Smooth muscle cell (in vitro differentiated cells): ENCODE results near the gene LLGL2. TPM values are rescaled to one million over a fixed set of nuclear protein-coding genes. Genes with fewer than 3 reads are reported as not detected.

ENCODE experiments used
- DNase-seq: peaks from one replicate; lab custom pipeline; 2025; ENCODE audit not compliant: unreplicated experiment; lab: John Stamatoyannopoulos, UW
- H2AFZ ChIP-seq: fragments of 200-600 bp; sonication (generic); 2 replicates; pipeline ENCODE4 v1.6.0; 2016; ENCODE audit warnings: antibody characterized with exemption, low read depth, mild to moderate bottlenecking
- H3F3A ChIP-seq: fragments of 200-600 bp; sonication (generic); 2 replicates; pipeline ENCODE4 v1.6.0; 2017; ENCODE audit warnings: antibody characterized with exemption, low read depth
- H3K27ac ChIP-seq: fragments of 200-600 bp; sonication (generic); 2 replicates; pipeline ENCODE4 v1.5.1; 2016; ENCODE audit warnings: low read depth, mild to moderate bottlenecking
- H3K27me3 ChIP-seq: fragments of 200-600 bp; sonication (generic); 2 replicates; pipeline ENCODE4 v1.6.1; 2016; ENCODE audit warnings: low read depth, mild to moderate bottlenecking
- H3K36me3 ChIP-seq: fragments of 200-600 bp; sonication (generic); 2 replicates; pipeline ENCODE4 v1.5.1; 2016; ENCODE audit warnings: low read depth
- H3K4me1 ChIP-seq: fragments of 200-600 bp; sonication (generic); 2 replicates; pipeline ENCODE4 v1.5.1; 2016; ENCODE audit warnings: low read depth
- H3K4me2 ChIP-seq: fragments of 200-600 bp; sonication (generic); 2 replicates; pipeline ENCODE4 v1.6.0; 2016; ENCODE audit warnings: mild to moderate bottlenecking
- H3K4me3 ChIP-seq: fragments of 200-600 bp; sonication (generic); 2 replicates; pipeline ENCODE4 v1.5.1; 2016; ENCODE audit warnings: mild to moderate bottlenecking
- H3K79me2 ChIP-seq: fragments of 200-600 bp; sonication (generic); 2 replicates; pipeline ENCODE4 v1.6.0; 2016; ENCODE audit warnings: low read depth, mild to moderate bottlenecking
- H3K9ac ChIP-seq: fragments of 200-600 bp; sonication (generic); 2 replicates; pipeline ENCODE4 v1.6.0; 2016; ENCODE audit warnings: low read depth
- H3K9me3 ChIP-seq: fragments of 200-600 bp; sonication (generic); replicated peaks from 2 replicates; pipeline ENCODE4 v1.5.1; 2016; ENCODE audit warnings: low read depth
- H4K20me1 ChIP-seq: fragments of 200-600 bp; sonication (generic); 2 replicates; pipeline ENCODE4 v1.6.0; 2016; ENCODE audit warnings: low read depth
- WGBS: methylation state at CpG from one replicate; pipeline ENCODE4 v1.1.7; 2016; ENCODE audit warnings: low lambda C conversion rate; 5-methylcytosine and 5-hydroxymethylcytosine counted together
- microRNA-seq: library from miRNA; unstranded; fragments of <30 nt; microRNA quantifications from one replicate; pipeline ENCODE4, GENCODE V29; 2016; ENCODE audit warnings: borderline number of aligned reads
- polyA plus RNA-seq: library from polyadenylated mRNA; unstranded; fragments of >200 nt; fragmentation: Nextera tagmentation; extraction: Ambion mirVana; gene quantifications from 2 replicates; pipeline ENCODE4 v1.2.1, GENCODE V29; 2016
- total RNA-seq: library from RNA; depleted of rRNA; stranded (reverse); fragments of >200 nt; gene quantifications from 2 replicates; pipeline ENCODE4 v1.2.3, GENCODE V29; 2014
- TF ChIP-seq, protein P1 (sequence below): fragments of 200-600 bp; sonication (generic); IDR thresholded peaks from 2 replicates; pipeline ENCODE4 v1.5.1; 2017; ENCODE audit warnings: borderline replicate concordance, mild to moderate bottlenecking, antibody characterized with exemption; ENCODE audit not compliant: insufficient read depth, poor library complexity, severe bottlenecking

LLGL2 gene
- total and polyA plus RNA-seq, 2 experiments from 2014 or later, result 9.9 to 12.7 TPM

GRCh38 chr17:75624021-75624420, 98.5 kb downstream of the LLGL2 start:
- 94% methylated on average over 12 of the region's 12 CpGs for WGBS
- H3K27ac ChIP-seq, result no peak overlapping the region
- H3K4me1 ChIP-seq, result no peaks in the 10 kb centered on the region
- H3K9me3 ChIP-seq, result no peaks in the 10 kb centered on the region
- H3F3A ChIP-seq, result no peaks in the 10 kb centered on the region
- no peaks in the 10 kb centered on the region for H3K27me3 ChIP-seq
- no peak overlapping the region for H2AFZ ChIP-seq
- H3K9ac ChIP-seq, result no peak overlapping the region
- TF ChIP-seq, protein P1, sequence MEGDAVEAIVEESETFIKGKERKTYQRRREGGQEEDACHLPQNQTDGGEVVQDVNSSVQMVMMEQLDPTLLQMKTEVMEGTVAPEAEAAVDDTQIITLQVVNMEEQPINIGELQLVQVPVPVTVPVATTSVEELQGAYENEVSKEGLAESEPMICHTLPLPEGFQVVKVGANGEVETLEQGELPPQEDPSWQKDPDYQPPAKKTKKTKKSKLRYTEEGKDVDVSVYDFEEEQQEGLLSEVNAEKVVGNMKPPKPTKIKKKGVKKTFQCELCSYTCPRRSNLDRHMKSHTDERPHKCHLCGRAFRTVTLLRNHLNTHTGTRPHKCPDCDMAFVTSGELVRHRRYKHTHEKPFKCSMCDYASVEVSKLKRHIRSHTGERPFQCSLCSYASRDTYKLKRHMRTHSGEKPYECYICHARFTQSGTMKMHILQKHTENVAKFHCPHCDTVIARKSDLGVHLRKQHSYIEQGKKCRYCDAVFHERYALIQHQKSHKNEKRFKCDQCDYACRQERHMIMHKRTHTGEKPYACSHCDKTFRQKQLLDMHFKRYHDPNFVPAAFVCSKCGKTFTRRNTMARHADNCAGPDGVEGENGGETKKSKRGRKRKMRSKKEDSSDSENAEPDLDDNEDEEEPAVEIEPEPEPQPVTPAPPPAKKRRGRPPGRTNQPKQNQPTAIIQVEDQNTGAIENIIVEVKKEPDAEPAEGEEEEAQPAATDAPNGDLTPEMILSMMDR, result no peak
- H3K4me3 ChIP-seq, result no peak overlapping the region
- no peaks in the 10 kb centered on the region for H3K36me3 ChIP-seq
- DNase-seq, result no peak
- H3K79me2 ChIP-seq, result no peaks in the 10 kb centered on the region
- H3K4me2 ChIP-seq, result no peak overlapping the region
- H4K20me1 ChIP-seq, result no peaks in the 10 kb centered on the region

Small RNA genes within 50 kb of the gene (microRNA-seq; reads per million reads assigned to microRNA genes)
- not detected for gene MIR6785

Other genes starting within 250 kb of the LLGL2 start
- 1.9 and 2.4 TPM in 2 replicates for gene SLC25A19, start 236.3 kb upstream of the LLGL2 start, total RNA-seq
- 3.6 and 6.9 TPM in 2 replicates for gene SLC25A19, start 236.3 kb upstream of the LLGL2 start, polyA plus RNA-seq
- 62.4 and 76.5 TPM in 2 replicates for gene GRB2, start 120.0 kb upstream of the LLGL2 start, total RNA-seq
- gene GRB2, start 120.0 kb upstream of the LLGL2 start, polyA plus RNA-seq, result 80.1 and 83.2 TPM in 2 replicates
- 18.4 and 35.9 TPM in 2 replicates for gene TMEM94, start 69.1 kb upstream of the LLGL2 start, total RNA-seq
- 25.9 and 26.3 TPM in 2 replicates for gene TMEM94, start 69.1 kb upstream of the LLGL2 start, polyA plus RNA-seq
- gene CASKIN2, start 10.2 kb upstream of the LLGL2 start, total RNA-seq, result 2.6 and 4.2 TPM in 2 replicates
- 8.0 and 10.9 TPM in 2 replicates for gene CASKIN2, start 10.2 kb upstream of the LLGL2 start, polyA plus RNA-seq
- 12.5 and 15.1 TPM in 2 replicates for gene TSEN54, start 9.2 kb upstream of the LLGL2 start, total RNA-seq
- gene TSEN54, start 9.2 kb upstream of the LLGL2 start, polyA plus RNA-seq, result 15.1 and 27.7 TPM in 2 replicates
- 10.5 and 14.7 TPM in 2 replicates for gene MYO15B, start 62.1 kb downstream of the LLGL2 start, total RNA-seq
- gene MYO15B, start 62.1 kb downstream of the LLGL2 start, polyA plus RNA-seq, result 17.5 and 43.9 TPM in 2 replicates
- gene SMIM5, start 107.7 kb downstream of the LLGL2 start, total RNA-seq, result 0.13 and 1.7 TPM in 2 replicates
- 0.80 and 1.2 TPM in 2 replicates for gene SMIM5, start 107.7 kb downstream of the LLGL2 start, polyA plus RNA-seq
- gene RECQL5, start 141.5 kb downstream of the LLGL2 start, total RNA-seq, result 12.5 and 38.2 TPM in 2 replicates
- 15.4 and 15.7 TPM in 2 replicates for gene RECQL5, start 141.5 kb downstream of the LLGL2 start, polyA plus RNA-seq
- gene SAP30BP, start 141.6 kb downstream of the LLGL2 start, total RNA-seq, result 75.4 and 87.7 TPM in 2 replicates
- gene SAP30BP, start 141.6 kb downstream of the LLGL2 start, polyA plus RNA-seq, result 119 and 135 TPM in 2 replicates
- 66.0 and 83.8 TPM in 2 replicates for gene ITGB4, start 195.8 kb downstream of the LLGL2 start, total RNA-seq
- gene ITGB4, start 195.8 kb downstream of the LLGL2 start, polyA plus RNA-seq, result 47.2 and 233 TPM in 2 replicates
- 31.1 and 32.7 TPM in 2 replicates for gene GALK1, start 239.5 kb downstream of the LLGL2 start, total RNA-seq
- gene GALK1, start 239.5 kb downstream of the LLGL2 start, polyA plus RNA-seq, result 88.8 and 108 TPM in 2 replicates